GM19099 (cell line): Measurements from ENCODE around the gene SORCS2.

Experiments used
- POLR2A ChIP-seq: IDR thresholded peaks from 3 replicates; pipeline ENCODE4 v1.6.1; 2011; ENCODE audit warnings: low read depth; ENCODE audit not compliant: insufficient read length; ENCODE audit errors: extremely low read depth

SORCS2 gene

GRCh38 chr4:7753931-7754465 lies 561.7 kb downstream of the SORCS2 start:
- no peak for TF ChIP-seq POLR2A

DNA sequence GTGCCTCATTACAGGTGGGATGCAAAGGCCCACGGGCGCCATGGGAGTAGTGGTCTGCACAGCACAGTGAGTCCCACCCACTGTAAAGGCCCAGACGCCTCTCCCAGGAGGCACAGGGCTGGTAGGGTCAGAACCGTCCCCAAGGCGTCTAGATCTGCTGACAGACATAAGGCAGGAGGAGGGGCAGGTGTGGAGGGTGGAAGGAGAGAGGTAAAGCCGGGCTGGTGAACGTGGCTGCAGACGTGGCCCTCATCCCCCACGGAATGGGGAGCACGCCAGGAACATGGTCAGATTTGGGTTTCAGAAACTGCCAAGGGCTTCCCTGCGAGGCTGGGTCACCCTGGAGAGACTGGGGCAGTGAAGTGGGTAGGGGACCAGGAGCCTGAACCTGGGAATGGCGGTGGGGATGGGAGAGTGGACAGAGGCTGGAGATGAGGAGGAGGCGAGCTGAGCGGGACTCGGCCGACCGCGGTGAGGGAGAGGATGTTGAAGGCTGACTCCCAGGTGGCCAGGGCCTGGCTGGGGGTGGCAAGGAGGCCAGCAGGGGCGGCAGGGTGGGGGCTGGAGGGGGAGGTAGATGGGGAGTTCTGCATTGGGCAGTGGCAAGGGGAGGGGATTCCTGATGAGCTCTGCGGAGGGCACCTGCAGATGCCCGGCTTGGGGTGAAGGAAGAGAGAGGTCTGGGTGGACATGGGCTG lies 562.4 kb downstream of the SORCS2 start:
- TF ChIP-seq POLR2A = no peak

DNA sequence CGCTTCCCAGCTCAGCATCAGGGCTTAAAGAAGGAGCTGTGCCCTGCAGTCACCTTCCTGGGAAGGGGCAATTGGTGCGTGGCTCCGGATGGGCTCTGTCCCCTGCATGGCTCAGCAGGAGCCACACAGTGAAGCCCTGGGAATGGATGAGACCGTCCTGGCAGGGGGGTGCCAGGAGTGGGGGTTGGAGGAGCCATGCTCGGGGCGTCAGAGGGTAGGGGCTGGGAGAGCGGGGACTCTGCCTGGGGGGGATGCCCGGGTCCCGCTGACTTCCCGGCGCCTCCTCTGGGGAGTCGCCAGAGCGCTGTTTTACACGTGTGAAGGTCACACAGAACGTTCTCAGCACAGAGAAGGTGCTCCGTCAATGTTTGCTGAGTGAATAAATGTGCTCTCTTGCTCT lies 563.2 kb downstream of the SORCS2 start:
- no peak for TF ChIP-seq POLR2A

- no peak for TF ChIP-seq POLR2A
Observed at GRCh38 chr4:7756071-7756470, 563.7 kb downstream of the SORCS2 start.

- TF ChIP-seq POLR2A = no peak
Observed at GRCh38 chr4:7756561-7757355, 564.4 kb downstream of the SORCS2 start.

DNA sequence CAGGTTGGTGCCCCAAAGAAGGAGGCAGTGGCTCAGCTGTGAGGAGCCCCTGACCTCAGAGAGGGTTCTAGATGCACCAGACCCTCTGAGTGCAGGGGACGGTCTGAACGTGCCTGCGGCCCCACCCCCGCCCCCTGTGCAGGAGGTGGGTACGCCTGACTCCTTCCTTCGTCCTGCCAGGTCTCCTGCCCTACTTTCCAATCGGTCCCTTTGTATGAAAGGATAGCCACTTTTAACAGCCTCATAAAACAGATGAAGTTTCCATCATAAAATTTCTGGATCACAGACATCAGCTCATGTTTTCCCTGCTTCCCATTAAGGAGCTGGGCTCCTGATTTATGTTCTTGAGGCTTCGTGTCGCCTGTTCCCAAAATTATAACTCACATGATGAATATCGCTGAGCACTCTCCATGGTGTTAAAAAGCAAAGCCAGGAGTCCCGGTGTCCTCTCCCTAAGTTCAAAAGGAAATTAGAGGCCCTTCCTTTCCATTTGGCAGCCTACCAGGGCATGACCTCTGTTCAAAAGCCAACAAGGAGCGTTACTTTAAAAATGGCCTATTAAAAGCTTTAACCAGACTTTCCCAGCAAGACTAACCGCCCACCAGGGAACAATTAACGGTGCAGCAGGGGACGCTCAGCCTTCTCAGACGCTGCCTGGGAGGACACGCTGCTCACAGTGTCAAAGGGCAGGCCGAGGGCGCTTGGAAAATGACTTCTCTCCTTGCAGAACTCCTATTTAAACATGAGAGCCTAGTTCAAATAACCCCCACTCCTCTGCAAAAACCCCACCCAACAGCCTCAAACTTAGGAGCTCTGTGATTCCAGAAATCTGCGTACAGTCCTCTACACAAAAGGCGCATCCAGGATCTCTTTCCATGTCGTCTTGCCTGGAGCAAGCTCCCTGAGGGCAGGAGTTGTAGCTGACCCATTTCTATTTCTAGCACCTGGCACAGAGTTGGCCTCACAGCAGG lies 565.4 kb downstream of the SORCS2 start:
- no peak for TF ChIP-seq POLR2A

DNA sequence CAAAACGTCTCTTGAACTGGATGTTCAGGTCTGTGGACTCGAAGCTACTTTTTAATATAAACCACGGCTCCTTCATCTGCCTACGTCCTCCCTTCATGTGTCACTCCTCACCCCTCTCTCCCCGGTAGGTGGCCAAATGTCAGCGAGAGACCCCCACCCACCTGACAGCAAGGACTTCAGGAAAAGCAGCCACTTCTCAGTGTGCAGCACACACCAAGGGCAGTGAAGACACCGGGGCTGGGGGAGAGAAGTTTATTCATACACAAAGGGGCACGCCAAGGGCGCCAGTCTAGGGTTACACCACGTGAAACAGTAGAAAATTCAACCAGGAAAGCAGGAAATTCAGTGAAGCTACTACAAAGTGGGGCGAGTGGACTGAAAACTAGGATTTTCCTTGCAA lies 566.1 kb downstream of the SORCS2 start:
- no peak for TF ChIP-seq POLR2A

DNA sequence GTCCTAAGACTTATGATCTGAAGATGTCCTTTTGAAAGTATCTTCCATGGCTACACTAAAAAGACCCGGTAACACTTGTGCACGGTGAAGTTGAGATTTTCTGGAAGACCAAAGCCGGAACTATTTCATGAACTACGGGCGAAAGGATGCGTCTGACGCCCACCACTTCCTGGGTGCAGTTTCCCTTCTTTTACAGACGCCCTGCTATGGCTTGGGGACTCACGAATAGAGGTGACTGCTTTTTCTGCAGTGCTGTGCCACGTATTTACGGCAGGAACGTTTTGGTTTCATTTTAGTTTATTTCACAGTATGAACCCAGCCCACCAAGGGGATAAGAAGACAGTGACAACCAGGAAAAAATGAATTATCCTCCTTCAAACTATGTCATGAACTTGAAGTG lies 566.9 kb downstream of the SORCS2 start:
- no peak for TF ChIP-seq POLR2A

GRCh38 chr4:7759635-7760034 lies 567.3 kb downstream of the SORCS2 start:
- TF ChIP-seq POLR2A = no peak

- no peak for TF ChIP-seq POLR2A
Observed at GRCh38 chr4:7760228-7760627, 567.9 kb downstream of the SORCS2 start.

DNA sequence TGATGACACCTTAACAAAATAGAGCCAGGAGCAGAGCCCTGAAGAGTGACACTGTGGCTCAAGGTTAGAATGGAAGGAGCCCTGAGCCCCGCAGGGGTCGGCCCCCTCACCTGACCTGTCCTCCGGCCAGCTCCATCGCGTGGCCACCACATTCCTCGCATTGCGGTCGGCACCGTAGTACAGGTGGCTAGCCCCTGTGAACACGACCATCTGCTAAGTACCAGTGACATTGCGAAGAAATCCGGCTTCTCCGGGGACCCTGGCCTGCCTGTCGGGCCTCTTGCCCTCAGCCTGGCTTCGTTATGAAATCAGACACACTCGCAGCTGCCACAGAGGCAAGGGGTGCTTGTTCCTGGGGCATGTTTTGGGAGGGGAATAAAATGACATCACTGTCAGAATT lies 568.4 kb downstream of the SORCS2 start:
- no peak for TF ChIP-seq POLR2A

DNA sequence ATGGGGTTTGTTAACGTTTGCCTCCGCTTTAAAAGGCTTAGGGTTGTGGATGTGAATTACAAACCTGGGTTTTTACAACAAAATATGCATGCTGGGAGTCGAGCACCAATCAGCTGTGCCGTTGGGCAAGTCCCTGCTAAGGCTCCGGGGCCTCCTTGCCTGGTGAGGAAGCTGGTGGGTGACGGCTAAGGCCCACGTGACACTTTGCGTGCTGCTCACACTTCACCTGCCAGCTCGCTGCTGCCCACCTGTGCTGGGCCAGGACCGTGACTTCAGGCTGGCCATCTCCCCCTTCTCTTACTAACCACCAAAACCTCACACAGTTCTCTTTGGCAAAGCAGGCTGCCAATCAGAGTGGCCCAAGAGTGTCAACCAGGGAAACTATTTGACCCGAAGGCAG lies 569.0 kb downstream of the SORCS2 start:
- TF ChIP-seq POLR2A = no peak

DNA sequence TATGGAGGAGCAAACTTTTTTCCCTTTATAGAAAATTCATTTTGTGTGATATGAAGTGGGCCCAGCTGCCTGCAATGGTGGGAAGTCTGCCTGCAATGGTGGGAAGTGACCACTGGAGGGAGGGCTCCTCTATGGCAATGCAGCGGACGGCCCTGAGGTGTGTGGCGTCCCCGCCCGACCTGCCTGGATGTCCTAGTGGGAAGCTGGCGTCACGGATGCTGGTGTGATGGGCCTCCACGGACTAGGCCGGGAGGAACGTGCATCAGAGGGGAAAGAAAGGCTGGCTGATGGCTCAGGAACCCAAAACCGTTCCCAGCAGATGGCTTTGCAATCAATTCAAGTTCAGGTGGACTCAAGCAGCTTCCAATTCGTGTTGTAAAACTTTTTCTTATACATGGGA lies 569.4 kb downstream of the SORCS2 start:
- no peak for TF ChIP-seq POLR2A

GRCh38 chr4:7762376-7763030 lies 570.2 kb downstream of the SORCS2 start:
- no peak for TF ChIP-seq POLR2A

DNA sequence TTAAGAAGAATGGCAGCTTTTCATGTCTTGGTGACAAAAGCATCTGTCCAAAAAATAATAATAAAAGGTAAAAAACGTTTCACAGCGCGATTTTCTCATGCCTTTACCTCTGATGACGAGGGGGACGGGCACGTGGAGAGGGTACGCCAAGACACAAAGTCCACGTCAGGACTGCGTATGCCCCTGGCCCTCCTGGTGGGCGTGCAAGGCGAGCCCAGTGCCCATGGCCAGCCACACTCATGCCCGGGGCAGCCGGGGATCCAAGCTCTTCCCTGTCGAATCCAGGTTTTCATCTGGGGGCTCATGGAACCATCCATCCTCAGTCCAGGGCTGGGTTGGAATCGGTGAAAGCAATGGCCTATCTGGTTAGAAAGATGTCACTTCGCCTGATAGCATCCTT lies 570.8 kb downstream of the SORCS2 start:
- no peak for TF ChIP-seq POLR2A

- no peak for TF ChIP-seq POLR2A
Observed at GRCh38 chr4:7763788-7764187, 571.5 kb downstream of the SORCS2 start.
